GM12892 (cell line): ENCODE measurements around the gene PRDM15.

Experiments
- POLR2A ChIP-seq: IDR thresholded peaks from 2 replicates; pipeline ENCODE4 v1.6.1; 2011; ENCODE audit warnings: low read depth, low read length, control low read depth
- POLR2AphosphoS5 ChIP-seq: IDR thresholded peaks from 2 replicates; pipeline ENCODE4 v1.6.1; 2011; ENCODE audit warnings: low read depth, low read length, control low read depth
- TAF1 ChIP-seq: IDR thresholded peaks from 2 replicates; pipeline ENCODE4 v1.6.1; 2011; ENCODE audit warnings: low read depth, mild to moderate bottlenecking, control low read depth, low read length, borderline replicate concordance

DNA sequence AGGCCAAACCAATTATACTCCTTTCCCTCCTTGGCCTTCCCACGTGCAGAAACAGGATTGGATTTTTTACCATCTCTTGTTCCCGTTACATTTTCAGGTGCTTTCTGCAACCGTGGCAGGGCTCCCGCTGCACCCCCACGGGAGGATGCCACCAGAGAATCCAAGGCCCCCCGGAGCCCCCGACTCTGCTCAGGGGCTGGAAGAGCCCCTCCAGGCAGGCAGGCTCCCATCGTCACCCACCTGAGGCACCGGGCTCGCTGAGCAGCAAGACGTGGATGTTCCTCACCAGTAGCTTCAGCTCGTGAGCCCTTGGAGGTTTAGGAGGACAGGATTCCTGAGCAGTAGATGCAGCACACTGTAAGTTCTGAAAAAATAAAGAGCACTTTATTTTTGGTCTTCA, 35.2 kb upstream of the PRDM15 start:
- TF ChIP-seq POLR2AphosphoS5 (no peak), POLR2A (no peak), TAF1 (no peak)
